Mesothelial cell of epicardium (in vitro differentiated cells): ENCODE data around the gene FAM209B. TPM values are rescaled to one million over a fixed set of nuclear protein-coding genes. Genes with fewer than 3 reads are reported as not detected.
"Not testable (repeated sequence)": the region's sequence is repeated elsewhere in the genome, so short reads cannot be mapped to it uniquely, and the experiment has no call there.

ENCODE experiments used
- DNase-seq, 2 experiments: peaks; one replicate each; pipeline ENCODE4 v3.0.0; 2021; ENCODE audit warnings: low spot score in 2 of 2; ENCODE audit not compliant: unreplicated experiment in 2 of 2
- H3K27ac Mint-ChIP-seq: 2 replicates; pipeline ENCODE4 v1.8.0; 2021; ENCODE audit warnings: mixed read lengths
- H3K27me3 Mint-ChIP-seq: 2 replicates; pipeline ENCODE4 v1.8.0; 2021; ENCODE audit warnings: low read depth, mixed read lengths
- H3K36me3 Mint-ChIP-seq: 2 replicates; pipeline ENCODE4 v1.8.0; 2021; ENCODE audit warnings: mixed read lengths
- H3K4me1 Mint-ChIP-seq: 2 replicates; pipeline ENCODE4 v1.8.0; 2021; ENCODE audit warnings: mixed read lengths
- H3K4me3 Mint-ChIP-seq: 2 replicates; pipeline ENCODE4 v1.8.0; 2021; ENCODE audit warnings: mild to moderate bottlenecking, moderate library complexity, mixed read lengths
- H3K9me3 Mint-ChIP-seq: 2 replicates; pipeline ENCODE4 v1.8.0; 2021; ENCODE audit warnings: mixed read lengths
- total RNA-seq: library from RNA; stranded (reverse); gene quantifications from 3 replicates; pipeline ENCODE4 v1.2.1, GENCODE V29; 2021
- TF ChIP-seq, protein P1 (sequence below): fragments of 200-600 bp; sonication (generic); IDR thresholded peaks from one replicate; pipeline ENCODE4 v1.5.0; 2021; ENCODE audit warnings: antibody characterized with exemption; ENCODE audit not compliant: unreplicated experiment

Gene FAM209B, protein sequence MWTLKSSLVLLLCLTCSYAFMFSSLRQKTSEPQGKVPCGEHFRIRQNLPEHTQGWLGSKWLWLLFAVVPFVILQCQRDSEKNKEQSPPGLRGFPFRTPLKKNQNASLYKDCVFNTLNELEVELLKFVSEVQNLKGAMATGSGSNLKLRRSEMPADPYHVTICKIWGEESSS
- 0.36 to 0.60 TPM in 2 of 3 replicates, not detected in the other for total RNA-seq

DNA sequence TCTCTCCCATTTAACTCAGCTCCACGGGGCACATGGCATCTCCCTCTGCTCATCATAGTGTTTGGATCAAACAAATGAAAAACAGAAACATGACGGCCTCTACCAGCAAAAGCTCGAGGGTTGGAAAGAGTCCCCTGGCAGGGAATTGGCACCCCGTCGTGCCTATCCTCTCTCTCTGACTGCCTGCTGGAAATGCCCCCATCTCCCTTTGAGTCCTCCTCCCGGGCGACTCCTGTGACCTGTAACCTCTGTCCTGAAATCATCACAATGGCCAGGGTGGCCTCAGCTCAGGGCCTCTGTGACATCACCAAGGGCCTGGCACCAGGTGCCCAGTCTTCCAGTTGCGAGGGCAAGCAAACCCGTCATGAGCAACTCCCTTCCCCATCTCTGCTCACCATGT lies at the start of gene FAM209B:
Gene FAM209B (plus strand): TSS at position 301 of the 400 bp plus-strand sequence. CDS start 96 bp downstream, at position 397.
- H3K27ac Mint-ChIP-seq, H3K4me1 Mint-ChIP-seq, H3K9me3 Mint-ChIP-seq, H3K36me3 Mint-ChIP-seq, H3K27me3 Mint-ChIP-seq, DNase-seq, H3K4me3 Mint-ChIP-seq: not testable (repeated sequence)

- no peaks in the 10 kb centered on the region for H3K4me1 Mint-ChIP-seq
- no peaks in the 10 kb centered on the region for H3K27me3 Mint-ChIP-seq
- no peak overlapping the region for H3K27ac Mint-ChIP-seq
- TF ChIP-seq, protein P1, sequence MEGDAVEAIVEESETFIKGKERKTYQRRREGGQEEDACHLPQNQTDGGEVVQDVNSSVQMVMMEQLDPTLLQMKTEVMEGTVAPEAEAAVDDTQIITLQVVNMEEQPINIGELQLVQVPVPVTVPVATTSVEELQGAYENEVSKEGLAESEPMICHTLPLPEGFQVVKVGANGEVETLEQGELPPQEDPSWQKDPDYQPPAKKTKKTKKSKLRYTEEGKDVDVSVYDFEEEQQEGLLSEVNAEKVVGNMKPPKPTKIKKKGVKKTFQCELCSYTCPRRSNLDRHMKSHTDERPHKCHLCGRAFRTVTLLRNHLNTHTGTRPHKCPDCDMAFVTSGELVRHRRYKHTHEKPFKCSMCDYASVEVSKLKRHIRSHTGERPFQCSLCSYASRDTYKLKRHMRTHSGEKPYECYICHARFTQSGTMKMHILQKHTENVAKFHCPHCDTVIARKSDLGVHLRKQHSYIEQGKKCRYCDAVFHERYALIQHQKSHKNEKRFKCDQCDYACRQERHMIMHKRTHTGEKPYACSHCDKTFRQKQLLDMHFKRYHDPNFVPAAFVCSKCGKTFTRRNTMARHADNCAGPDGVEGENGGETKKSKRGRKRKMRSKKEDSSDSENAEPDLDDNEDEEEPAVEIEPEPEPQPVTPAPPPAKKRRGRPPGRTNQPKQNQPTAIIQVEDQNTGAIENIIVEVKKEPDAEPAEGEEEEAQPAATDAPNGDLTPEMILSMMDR: no peak
- peaks cover 53% of the 10 kb centered on the region for H3K36me3 Mint-ChIP-seq
- no peak for DNase-seq
- H3K9me3 Mint-ChIP-seq: no peaks in the 10 kb centered on the region
- no peak overlapping the region for H3K4me3 Mint-ChIP-seq
These were observed 49.1 kb upstream of the FAM209B start for GRCh38 chr20:56483970-56484369.

- no peak overlapping the region for H3K27ac Mint-ChIP-seq
- no peaks in the 10 kb centered on the region for H3K27me3 Mint-ChIP-seq
- no peaks in the 10 kb centered on the region for H3K4me1 Mint-ChIP-seq
- H3K4me3 Mint-ChIP-seq: no peak overlapping the region
- TF ChIP-seq, protein P1: no peak
- peaks cover 42% of the 10 kb centered on the region for H3K36me3 Mint-ChIP-seq
- no peaks in the 10 kb centered on the region for H3K9me3 Mint-ChIP-seq
- DNase-seq: no peak
These were observed 45.8 kb upstream of the FAM209B start for GRCh38 chr20:56487216-56487615.

- Mint-ChIP-seq H3K4me3 (no peak overlapping the region), H3K4me1 (no peaks in the 10 kb centered on the region), H3K27ac (no peak overlapping the region), H3K36me3 (peaks cover 46% of the 10 kb centered on the region), H3K9me3 (no peaks in the 10 kb centered on the region), H3K27me3 (no peaks in the 10 kb centered on the region)
- TF ChIP-seq, protein P1: no peak
- DNase-seq: no peak
These were observed 44.5 kb upstream of the FAM209B start for GRCh38 chr20:56488566-56488965.

- DNase-seq: no peak
- no peaks in the 10 kb centered on the region for H3K27me3 Mint-ChIP-seq
- H3K4me1 Mint-ChIP-seq: peaks cover 12% of the 10 kb centered on the region
- H3K4me3 Mint-ChIP-seq: no peak overlapping the region
- peaks cover 13% of the 10 kb centered on the region for H3K9me3 Mint-ChIP-seq
- H3K27ac Mint-ChIP-seq: no peak overlapping the region
- H3K36me3 Mint-ChIP-seq: peaks cover 18% of the 10 kb centered on the region
- TF ChIP-seq, protein P1: no peak
These were observed 31.9 kb upstream of the FAM209B start for GRCh38 chr20:56501116-56501515.

DNA sequence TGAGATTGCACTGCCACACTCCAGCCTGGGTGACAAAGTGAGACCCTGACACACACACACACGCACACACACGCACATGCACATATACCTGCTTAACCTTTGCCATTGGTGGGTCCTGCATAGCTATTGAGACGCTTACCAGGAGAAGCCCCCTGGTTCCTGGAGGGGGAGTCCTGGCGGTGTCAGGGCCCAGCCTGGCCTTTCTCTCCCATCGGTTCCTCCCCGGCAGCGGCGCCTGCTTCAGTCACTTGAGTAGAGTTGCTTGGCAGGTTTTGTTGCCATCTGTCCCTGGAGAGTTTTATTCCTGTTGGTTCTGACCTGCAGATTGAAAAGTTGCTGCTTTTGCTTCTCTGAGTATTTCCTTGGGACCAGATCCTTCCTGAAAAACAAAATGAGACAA lies 29.1 kb upstream of the FAM209B start:
- Mint-ChIP-seq H3K4me3 (no peak overlapping the region), H3K4me1 (peaks cover 13% of the 10 kb centered on the region), H3K27me3 (no peaks in the 10 kb centered on the region), H3K27ac (peak overlapping the region; percentile 83), H3K9me3 (no peaks in the 10 kb centered on the region), H3K36me3 (peaks cover 1% of the 10 kb centered on the region)
- DNase-seq: no peak
- TF ChIP-seq, protein P1: no peak
